Body of pancreas (tissue), 4 donors: ENCODE results near the gene AGAP1. TPM values are rescaled to one million over a fixed set of nuclear protein-coding genes. Genes with fewer than 3 reads are reported as not detected.

Experiments
- ATAC-seq: fragments of 150-250 bp; one replicate; pipeline ENCODE4 v1.9.1; 2016
- DNase-seq, 4 donors: peaks; one replicate each; pipeline ENCODE4 v3.0.0-alpha.2; 2019
- H3K27ac ChIP-seq, 4 donors: fragments of 200-600 bp; sonication (generic); 1 replicate in 3 of 4; 2 replicates in 1 of 4; pipeline versions ENCODE4 v1.5.1 to v1.6.1; 2016 to 2019; ENCODE audit warnings: mild to moderate bottlenecking in 1 of 4, mixed read lengths in 1 of 4, moderate library complexity in 1 of 4
- H3K27me3 ChIP-seq, 2 donors: fragments of 200-600 bp; sonication (generic); one replicate each; pipeline ENCODE4 v1.6.0; 2016; ENCODE audit warnings: mild to moderate bottlenecking in 1 of 2
- H3K36me3 ChIP-seq, 2 donors: fragments of 200-600 bp; sonication (generic); replicated peaks in 1 of 2; 2 replicates each; pipeline ENCODE4 v1.5.1; 2016; ENCODE audit warnings: low read depth in 2 of 2; ENCODE audit not compliant: insufficient read depth in 1 of 2
- H3K4me1 ChIP-seq: fragments of 200-600 bp; sonication (generic); one replicate; pipeline ENCODE4 v1.6.0; 2016
- H3K4me3 ChIP-seq, 2 donors: fragments of 200-600 bp; sonication (generic); 1 replicate in 1 of 2; 2 replicates in 1 of 2; pipeline ENCODE4 v1.5.1; 2016 to 2019
- H3K9me3 ChIP-seq, 3 donors: fragments of 200-600 bp; sonication (generic); 1 replicate in 2 of 3; 2 replicates in 1 of 3; pipeline ENCODE4 v1.5.1; 2016
- CTCF ChIP-seq, 7 experiments: fragments of 450-650 bp in 4 of 7; fragments of 200-600 bp in 3 of 7; sonication (generic) in 3 of 7; IDR thresholded peaks; one replicate each; pipeline ENCODE4 v1.5.1; 2016 to 2019; ENCODE audit warnings: antibody characterized with exemption in 7 of 7
- POLR2A ChIP-seq, 3 donors: fragments of 450-650 bp; IDR thresholded peaks; one replicate each; pipeline ENCODE4 v1.6.1; 2016; ENCODE audit warnings: antibody characterized with exemption in 3 of 3, mild to moderate bottlenecking in 2 of 3
- WGBS, 2 donors: methylation state at CpG; one replicate each; pipeline ENCODE4 v1.1.5; 2017; 5-methylcytosine and 5-hydroxymethylcytosine counted together
- intact Hi-C: fragments of 100-400 bp; cut with DNase I; formaldehyde crosslinking; loops from one replicate; pipeline ENCODE4 v1.15.1; 2023
- total RNA-seq, 2 donors: library from RNA; depleted of rRNA; stranded (reverse); fragments of >200 nt; gene quantifications; one replicate each; pipeline ENCODE4 v1.1.0, GENCODE V29; 2016

Gene AGAP1
- total RNA-seq, 2 donors from 2014 or later, result 21.3 to 32.6 TPM

- intact Hi-C loops, result no loop called here
- 85 to 87% methylated on average over 5 of the region's 6 CpGs for WGBS, 2 donors
- ATAC-seq (no peak), DNase-seq (no peak)
- Histone ChIP-seq H3K4me3 (no peak overlapping the region), H3K36me3 (no peaks in the 10 kb centered on the region), H3K27ac (no peak overlapping the region), H3K9me3 (no peaks in the 10 kb centered on the region), H3K4me1 (peaks cover 9% of the 10 kb centered on the region), H3K27me3 (no peaks in the 10 kb centered on the region)
- TF ChIP-seq CTCF (IDR thresholded peaks at IDR 0.05) (no peak), POLR2A (IDR thresholded peaks at IDR 0.05) (no peak)
Observed at GRCh38 chr2:236044191-236044590, 550.3 kb downstream of the AGAP1 start.

GRCh38 chr2:236045251-236046235 is 551.7 kb downstream of the AGAP1 start:
- 93 to 97% methylated on average over 18 to 26 of the region's 26 CpGs for WGBS, 2 donors
- H3K4me3 ChIP-seq, result no peak overlapping the region
- H3K27me3 ChIP-seq, result no peaks in the 10 kb centered on the region
- intact Hi-C loops, result no loop called here
- peaks cover 9% of the 10 kb centered on the region for H3K4me1 ChIP-seq
- DNase-seq, result no peak
- no peaks in the 10 kb centered on the region for H3K36me3 ChIP-seq
- H3K27ac ChIP-seq, result no peak overlapping the region
- TF ChIP-seq CTCF (IDR thresholded peaks at IDR 0.05) (no peak), POLR2A (IDR thresholded peaks at IDR 0.05) (no peak)
- H3K9me3 ChIP-seq, result no peaks in the 10 kb centered on the region
- no peak for ATAC-seq

GRCh38 chr2:236046715-236047114 is 552.9 kb downstream of the AGAP1 start:
- TF ChIP-seq POLR2A (IDR thresholded peaks at IDR 0.05) (no peak), CTCF (IDR thresholded peaks at IDR 0.05) (no peak)
- 95 to 96% methylated on average over 3 of the region's 3 CpGs for WGBS, 2 donors

GRCh38 chr2:236047176-236047575 is 553.3 kb downstream of the AGAP1 start:
- Histone ChIP-seq H3K27me3 (no peaks in the 10 kb centered on the region), H3K9me3 (no peaks in the 10 kb centered on the region), H3K4me3 (no peak overlapping the region), H3K36me3 (no peaks in the 10 kb centered on the region), H3K4me1 (peaks cover 5% of the 10 kb centered on the region), H3K27ac (no peak overlapping the region)
- ATAC-seq (no peak), DNase-seq (no peak)
- no peak for TF ChIP-seq CTCF (IDR thresholded peaks at IDR 0.05)
- TF ChIP-seq POLR2A (IDR thresholded peaks at IDR 0.05), result no peak
- WGBS, 2 donors, result 90 to 96% methylated on average over 10 of the region's 10 CpGs
- intact Hi-C loops, result no loop called here

More at GRCh38 chr2:236046715-236047114, 552.9 kb downstream of the AGAP1 start:
- Histone ChIP-seq H3K9me3 (no peaks in the 10 kb centered on the region), H3K4me3 (no peak overlapping the region), H3K27me3 (no peaks in the 10 kb centered on the region), H3K27ac (no peak overlapping the region), H3K4me1 (peaks cover 5% of the 10 kb centered on the region), H3K36me3 (no peaks in the 10 kb centered on the region)
- ATAC-seq (no peak), DNase-seq (no peak)
- intact Hi-C loops, result no loop called here
